CD14-positive monocyte (primary cell): ENCODE results near the gene CACNA1D. TPM values are rescaled to one million over a fixed set of nuclear protein-coding genes. Genes with fewer than 3 reads are reported as not detected.

Experiments used
- DNase-seq, 3 donors: peaks; one replicate each; pipeline ENCODE4 v3.0.0-alpha.2; 2011 to 2022
- H2AFZ ChIP-seq: 2 replicates; pipeline ENCODE4 v1.6.0; 2012; ENCODE audit warnings: mild to moderate bottlenecking, low read depth, low read length, inconsistent platforms; ENCODE audit not compliant: insufficient read depth, poor library complexity, severe bottlenecking
- H3K27ac ChIP-seq, 2 donors: 1 replicate in 1 of 2; 2 replicates in 1 of 2; pipeline ENCODE4 v1.5.1; 2012 to 2013; ENCODE audit warnings: low read length in 2 of 2, control low read depth in 1 of 2, inconsistent platforms in 1 of 2, low read depth in 1 of 2, mild to moderate bottlenecking in 1 of 2
- H3K27me3 ChIP-seq, 2 donors: one replicate each; pipeline versions ENCODE4 v1.6.0 to v1.6.1; 2011 to 2013; ENCODE audit warnings: low read length in 2 of 2; ENCODE audit not compliant: control insufficient read depth in 2 of 2, insufficient read depth in 2 of 2
- H3K36me3 ChIP-seq, 2 donors: replicated peaks in 1 of 2; 1 replicate in 1 of 2; 2 replicates in 1 of 2; pipeline versions ENCODE4 v1.5.1 to v1.6.1; 2012 to 2013; ENCODE audit warnings: low read length in 2 of 2, control low read depth in 1 of 2, inconsistent platforms in 1 of 2, mild to moderate bottlenecking in 1 of 2; ENCODE audit not compliant: insufficient read depth in 2 of 2, control insufficient read depth in 1 of 2
- H3K4me1 ChIP-seq, 2 donors: 1 replicate in 1 of 2; 2 replicates in 1 of 2; pipeline versions ENCODE4 v1.5.1 to v1.6.1; 2012 to 2013; ENCODE audit warnings: low read length in 2 of 2, control low read depth in 1 of 2, inconsistent platforms in 1 of 2, mild to moderate bottlenecking in 1 of 2, moderate library complexity in 1 of 2; ENCODE audit not compliant: insufficient read depth in 2 of 2, control insufficient read depth in 1 of 2
- H3K4me2 ChIP-seq: replicated peaks from 2 replicates; pipeline ENCODE3; 2012; ENCODE audit warnings: low read length, moderate library complexity, mild to moderate bottlenecking; ENCODE audit not compliant: poor library complexity, severe bottlenecking; ENCODE audit errors: extremely low read depth
- H3K4me3 ChIP-seq, 3 experiments: fragments of 200-600 bp in 1 of 3; sonication (generic) in 1 of 3; replicated peaks in 1 of 3; 1 replicate in 2 of 3; 2 replicates in 1 of 3; pipeline ENCODE4 v1.5.1; 2011 to 2013; ENCODE audit warnings: low read length in 3 of 3, mild to moderate bottlenecking in 3 of 3, control low read depth in 2 of 3, low read depth in 2 of 3, inconsistent platforms in 1 of 3, moderate library complexity in 1 of 3
- H3K79me2 ChIP-seq: 2 replicates; pipeline ENCODE4 v1.6.0; 2012; ENCODE audit warnings: mild to moderate bottlenecking, control low read depth, inconsistent platforms, low read length, moderate library complexity; ENCODE audit not compliant: insufficient read depth
- H3K9ac ChIP-seq: 2 replicates; pipeline ENCODE4 v1.6.0; 2017; ENCODE audit warnings: low read length, mild to moderate bottlenecking; ENCODE audit not compliant: insufficient read depth, poor library complexity, severe bottlenecking
- H3K9me3 ChIP-seq, 2 donors: replicated peaks in 1 of 2; 1 replicate in 1 of 2; 2 replicates in 1 of 2; pipeline versions ENCODE4 v1.5.1 to v1.6.1; 2012 to 2013; ENCODE audit warnings: low read length in 2 of 2, control low read depth in 1 of 2; ENCODE audit not compliant: control insufficient read depth in 1 of 2, insufficient read depth in 1 of 2
- H4K20me1 ChIP-seq: 2 replicates; pipeline ENCODE4 v1.6.0; 2012; ENCODE audit warnings: mild to moderate bottlenecking, low read length, control low read depth, moderate library complexity; ENCODE audit not compliant: insufficient read depth
- H3K27ac Mint-ChIP-seq, 7 donors: one replicate each; pipeline ENCODE4 v1.8.0; 2020; ENCODE audit warnings: mild to moderate bottlenecking in 7 of 7, mixed read lengths in 7 of 7, moderate library complexity in 6 of 7, inconsistent platforms in 2 of 7
- H3K27me3 Mint-ChIP-seq, 3 donors: one replicate each; pipeline ENCODE4 v1.8.0; 2021 to 2022; ENCODE audit warnings: low read depth in 3 of 3, mild to moderate bottlenecking in 3 of 3, mixed read lengths in 3 of 3, moderate library complexity in 3 of 3, inconsistent platforms in 1 of 3
- H3K36me3 Mint-ChIP-seq, 2 donors: one replicate each; pipeline ENCODE4 v1.8.0; 2020; ENCODE audit warnings: mixed read lengths in 2 of 2, inconsistent platforms in 1 of 2, mild to moderate bottlenecking in 1 of 2
- H3K4me1 Mint-ChIP-seq: one replicate; pipeline ENCODE4 v1.8.0; 2020; ENCODE audit warnings: mild to moderate bottlenecking, mixed read lengths
- H3K4me3 Mint-ChIP-seq, 2 donors: one replicate each; pipeline ENCODE4 v1.8.0; 2020; ENCODE audit warnings: mild to moderate bottlenecking in 2 of 2, mixed read lengths in 2 of 2, moderate library complexity in 1 of 2
- H3K9me3 Mint-ChIP-seq, 7 donors: one replicate each; pipeline ENCODE4 v1.8.0; 2020 to 2022; ENCODE audit warnings: mixed read lengths in 7 of 7, mild to moderate bottlenecking in 6 of 7, moderate library complexity in 6 of 7, inconsistent platforms in 2 of 7
- CTCF ChIP-seq: fragments of 200-600 bp; IDR thresholded peaks from one replicate; pipeline ENCODE4 v1.8.0; 2022; ENCODE audit warnings: antibody characterized with exemption, mild to moderate bottlenecking
- WGBS: methylation state at CpG from one replicate; pipeline ENCODE4 v1.1.5; 2013; ENCODE audit warnings: missing lambda C conversion rate; ENCODE audit not compliant: insufficient coverage; 5-methylcytosine and 5-hydroxymethylcytosine counted together
- intact Hi-C, 2 donors: fragments of 100-400 bp; cut with micrococcal nuclease; formaldehyde crosslinking; loops; one replicate each; pipeline versions ENCODE4 v1.15.0 to v1.15.1; 2023
- polyA plus RNA-seq, 3 donors: library from polyadenylated mRNA; depleted of rRNA in 1 of 3; unstranded in 2 of 3; stranded (reverse) in 1 of 3; fragments of 300-500 nt in 2 of 3; fragments of >200 nt in 1 of 3; fragmentation: Illumina TruSeq in 2 of 3; gene quantifications; 1 replicate in 2 of 3; 2 replicates in 1 of 3; pipeline ENCODE4 v1.2.3, GENCODE V29; 2012 to 2021

The CACNA1D gene
- polyA plus RNA-seq, 3 donors = 0.29 to 1.2 (median 0.98) TPM

- TF ChIP-seq CTCF = no peak
- peaks cover 26 to 44% of the 10 kb centered on the region in 2 donors for H3K36me3 Mint-ChIP-seq
- peaks cover 6% of the 10 kb centered on the region for H3K4me1 Mint-ChIP-seq
- Histone ChIP-seq H2AFZ (no peak overlapping the region), H3K27ac (no peak overlapping the region), H4K20me1 (no peaks in the 10 kb centered on the region), H3K9ac (no peak overlapping the region), H3K9me3 (no peaks in the 10 kb centered on the region), H3K4me1 (no peaks in the 10 kb centered on the region), H3K4me2 (no peak overlapping the region), H3K36me3 (peaks cover 7 to 55% of the 10 kb centered on the region in 2 donors), H3K79me2 (no peaks in the 10 kb centered on the region), H3K27me3 (peaks cover 0 to 2% of the 10 kb centered on the region in 2 donors), H3K4me3 (no peak overlapping the region)
- no peak overlapping the region for H3K4me3 Mint-ChIP-seq
- WGBS = 100% methylated on average over 3 of the region's 6 CpGs
- DNase-seq = no peak
- H3K9me3 Mint-ChIP-seq = no peaks in the 10 kb centered on the region
- no peak overlapping the region for H3K27ac Mint-ChIP-seq
- intact Hi-C loops = no loop called here
- peaks cover 3 to 10% (median 4%) of the 10 kb centered on the region in 3 donors for H3K27me3 Mint-ChIP-seq
Observed at GRCh38 chr3:53859178-53859577, 364.8 kb downstream of the CACNA1D start.

GRCh38 chr3:53860196-53860595, 365.8 kb downstream of the CACNA1D start:
- H3K9ac ChIP-seq = no peak overlapping the region
- no peak overlapping the region for H3K4me2 ChIP-seq
- peaks cover 17 to 65% of the 10 kb centered on the region in 2 donors for H3K36me3 ChIP-seq
- WGBS = 88% methylated on average over 2 of the region's 4 CpGs
- H3K4me1 ChIP-seq = no peaks in the 10 kb centered on the region
- no peak overlapping the region for H3K27ac Mint-ChIP-seq
- no peaks in the 10 kb centered on the region for H3K9me3 Mint-ChIP-seq
- no peak overlapping the region for H3K4me3 ChIP-seq
- H3K79me2 ChIP-seq = no peaks in the 10 kb centered on the region
- H3K9me3 ChIP-seq = no peaks in the 10 kb centered on the region
- no peak overlapping the region for H2AFZ ChIP-seq
- H3K27me3 ChIP-seq = peaks cover 0 to 2% of the 10 kb centered on the region in 2 donors
- no peak overlapping the region for H3K27ac ChIP-seq
- H4K20me1 ChIP-seq = no peaks in the 10 kb centered on the region
- peaks cover 3 to 7% (median 4%) of the 10 kb centered on the region in 3 donors for H3K27me3 Mint-ChIP-seq
- no peak for TF ChIP-seq CTCF
- no peak for DNase-seq
- H3K36me3 Mint-ChIP-seq = peaks cover 34 to 54% of the 10 kb centered on the region in 2 donors
- H3K4me1 Mint-ChIP-seq = peaks cover 6% of the 10 kb centered on the region
- H3K4me3 Mint-ChIP-seq = no peak overlapping the region
- intact Hi-C loops = no loop called here
